NCI-H1092 treated with DMSO at 0.1 percent for 48 hours (cell line): ENCODE measurements around the gene MS4A4E.
"Not testable (repeated sequence)": the region's sequence is repeated elsewhere in the genome, so short reads cannot be mapped to it uniquely, and the experiment has no call there.

Experiments used
- DNase-seq: peaks from one replicate; lab custom pipeline; 2025; lab: John Stamatoyannopoulos, UW

MS4A4E gene

GRCh38 chr11:60170566-60170965 lies 72.4 kb downstream of the MS4A4E start:
- DNase-seq, result no peak

DNA sequence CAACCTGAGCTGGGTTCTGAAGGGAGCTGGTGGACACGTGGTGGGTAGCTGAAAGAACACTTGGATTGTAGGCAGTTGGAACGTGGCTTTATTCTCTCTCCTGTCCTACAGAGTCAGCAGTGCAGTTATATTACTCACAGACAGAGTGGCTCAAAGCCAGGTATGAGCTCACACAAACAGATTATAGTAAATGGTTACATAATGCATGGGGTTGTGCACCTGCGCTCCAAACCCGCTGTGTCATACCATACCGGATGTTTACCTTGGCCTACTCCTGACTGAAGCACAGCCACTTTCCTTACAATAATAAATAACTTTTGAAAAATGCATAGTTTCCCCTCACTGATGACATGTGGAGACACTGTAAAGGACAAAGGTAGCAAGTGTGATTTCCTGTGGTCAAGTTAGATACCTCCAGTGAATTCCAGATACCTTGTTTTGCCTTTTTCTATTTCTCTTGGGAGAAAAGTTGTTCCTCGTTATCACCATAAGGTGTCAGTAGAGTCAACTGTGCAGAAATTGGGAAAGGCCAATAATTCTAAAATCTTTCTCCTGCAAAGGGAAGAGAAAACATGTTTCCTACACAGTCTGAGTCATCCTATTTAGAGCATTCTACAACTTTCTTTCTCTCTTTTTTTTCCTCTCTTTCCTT lies 73.5 kb downstream of the MS4A4E start:
- DNase-seq, result no peak

- DNase-seq, result no peak
Observed at GRCh38 chr11:60168306-60168705, 74.6 kb downstream of the MS4A4E start.

GRCh38 chr11:60165951-60166350 lies 77.0 kb downstream of the MS4A4E start:
- no peak for DNase-seq

DNA sequence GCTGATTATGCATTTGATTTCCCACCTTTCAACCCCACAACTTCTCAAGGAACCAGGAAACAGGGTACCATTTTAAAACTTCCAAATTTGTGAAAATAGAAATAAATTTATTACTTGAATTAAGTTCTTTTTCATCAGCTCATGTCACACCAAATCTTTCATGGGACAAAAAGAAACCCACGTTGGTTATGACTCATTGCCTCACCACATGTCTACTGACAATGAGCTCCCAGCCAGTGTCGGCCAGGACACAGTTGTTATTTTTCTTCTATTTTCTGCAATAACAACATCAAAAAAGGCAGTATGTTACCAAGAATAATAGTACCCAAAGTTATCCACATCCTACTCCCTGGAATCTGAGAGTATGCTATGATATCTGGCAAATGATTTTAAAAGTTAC lies 77.4 kb downstream of the MS4A4E start:
- DNase-seq, result no peak

DNA sequence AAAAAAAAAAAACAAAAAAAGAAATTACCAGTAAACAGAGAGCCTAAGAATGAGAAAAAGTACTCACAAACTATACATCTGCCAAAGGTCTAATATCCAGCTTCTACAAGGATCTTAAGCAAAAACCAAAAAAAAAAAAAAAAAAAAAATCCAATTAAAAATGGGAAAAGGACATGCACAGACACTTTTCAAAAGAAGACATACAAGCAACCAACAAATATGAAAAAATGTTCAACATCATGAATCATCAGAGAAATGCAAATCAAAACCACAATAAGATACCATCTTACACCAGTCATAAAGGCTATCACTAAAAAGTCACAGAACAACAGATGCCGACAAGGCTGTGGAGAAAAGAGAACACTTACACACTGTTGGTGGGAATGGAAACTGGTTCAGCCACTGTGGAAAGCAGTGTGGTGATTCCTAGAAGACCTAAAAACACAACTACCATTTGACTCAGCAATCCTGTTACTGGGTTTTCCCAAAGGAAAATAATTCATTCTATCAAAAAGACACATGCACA lies 78.3 kb downstream of the MS4A4E start:
- DNase-seq, result no peak

DNA sequence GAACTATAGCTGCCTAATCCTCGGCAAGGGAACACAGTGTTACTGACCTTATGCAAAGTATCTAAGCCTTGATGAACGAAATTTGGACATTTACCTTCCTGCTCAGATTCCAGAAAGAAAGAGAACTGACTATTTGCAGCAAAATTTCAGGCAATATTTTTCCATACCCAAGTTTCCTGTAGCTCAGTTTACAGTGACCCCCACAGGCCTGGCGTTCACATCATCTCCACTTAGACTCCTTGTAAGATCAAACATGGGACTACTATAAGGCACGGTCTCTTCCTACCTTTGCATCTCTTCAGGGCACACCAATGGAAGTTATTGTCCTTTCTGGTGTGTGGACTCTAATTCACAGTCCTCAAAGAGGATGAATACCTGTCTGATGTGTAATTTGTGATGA lies 81.2 kb downstream of the MS4A4E start:
- no peak for DNase-seq

DNA sequence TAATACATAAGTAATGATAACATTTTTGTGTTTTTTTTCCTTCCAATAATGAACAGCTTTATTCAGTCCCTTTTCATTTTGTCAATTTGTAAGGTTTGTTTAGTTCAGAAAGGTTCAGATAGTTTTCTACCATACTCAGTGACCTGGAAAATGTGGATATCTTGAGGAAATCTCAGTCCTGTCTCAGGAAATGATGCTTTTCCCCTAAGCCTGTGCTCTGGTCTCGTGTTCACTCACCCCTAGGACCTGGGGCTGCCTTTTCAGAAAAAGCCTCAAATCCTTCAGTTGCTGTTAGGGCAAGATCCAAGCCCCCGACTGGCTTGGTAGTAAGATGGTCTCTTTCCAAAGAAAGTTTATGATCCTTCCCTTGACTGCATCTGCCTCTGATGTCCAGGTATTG lies 81.8 kb downstream of the MS4A4E start:
- no peak for DNase-seq

DNA sequence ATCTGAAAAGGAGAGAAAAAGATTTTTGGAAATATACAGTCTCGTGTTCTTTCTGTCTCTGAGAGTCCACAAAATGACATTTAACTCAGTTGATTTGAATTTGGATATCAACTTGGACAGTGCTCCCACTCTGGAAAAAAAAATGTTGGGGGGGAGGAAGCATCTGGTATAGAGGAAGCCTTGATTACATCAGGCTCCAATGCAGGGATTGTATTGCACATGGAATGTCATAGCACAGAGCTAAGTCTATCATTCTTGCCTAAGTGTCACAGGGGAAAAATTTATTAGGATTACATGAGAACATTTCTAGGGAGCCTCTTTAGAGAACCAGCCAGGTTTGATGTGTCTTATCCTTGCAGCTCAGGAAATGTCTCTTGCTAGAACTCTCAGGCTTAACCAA lies 83.1 kb downstream of the MS4A4E start:
- DNase-seq, result no peak

- no peak for DNase-seq
Observed at GRCh38 chr11:60159284-60159683, 83.7 kb downstream of the MS4A4E start.

GRCh38 chr11:60158636-60159035 lies 84.3 kb downstream of the MS4A4E start:
- DNase-seq, result no peak

DNA sequence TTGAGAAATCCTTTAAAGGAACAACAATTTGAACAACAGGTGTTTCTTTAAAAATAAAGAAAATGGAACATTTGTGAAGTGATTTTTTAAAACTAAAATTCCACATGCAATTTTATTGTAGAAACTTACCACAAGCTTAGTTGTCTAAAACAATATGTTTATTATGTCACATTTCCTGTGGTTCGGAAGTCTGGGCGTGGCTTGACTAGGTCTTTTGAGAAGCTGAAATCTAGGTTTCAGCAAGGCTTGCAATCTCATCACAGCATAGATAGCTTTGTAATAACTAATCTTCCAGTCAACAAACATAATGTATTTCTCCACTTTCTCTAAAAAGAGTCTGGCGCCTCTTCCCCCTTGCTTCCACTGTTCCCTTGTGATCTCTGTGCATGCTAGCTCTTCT lies 87.0 kb downstream of the MS4A4E start:
- DNase-seq, result no peak

DNA sequence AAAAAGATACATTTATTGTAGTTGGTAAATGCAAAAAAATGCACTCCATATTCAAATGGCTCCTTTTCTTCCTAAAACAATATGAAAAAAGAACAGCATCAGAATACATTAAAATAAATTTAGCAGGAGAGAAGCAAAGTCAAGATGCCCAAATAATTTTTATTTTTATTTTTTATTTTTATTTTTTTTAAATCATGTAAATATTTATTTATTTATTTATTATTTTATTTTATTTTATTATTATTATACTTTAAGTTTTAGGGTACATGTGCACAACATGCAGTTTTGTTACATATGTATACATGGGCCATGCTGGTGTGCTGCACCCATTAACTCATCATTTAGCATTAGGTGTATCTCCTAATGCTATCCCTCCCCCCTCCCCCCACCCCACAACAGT lies 90.2 kb downstream of the MS4A4E start:
- DNase-seq, result not testable (repeated sequence)

DNA sequence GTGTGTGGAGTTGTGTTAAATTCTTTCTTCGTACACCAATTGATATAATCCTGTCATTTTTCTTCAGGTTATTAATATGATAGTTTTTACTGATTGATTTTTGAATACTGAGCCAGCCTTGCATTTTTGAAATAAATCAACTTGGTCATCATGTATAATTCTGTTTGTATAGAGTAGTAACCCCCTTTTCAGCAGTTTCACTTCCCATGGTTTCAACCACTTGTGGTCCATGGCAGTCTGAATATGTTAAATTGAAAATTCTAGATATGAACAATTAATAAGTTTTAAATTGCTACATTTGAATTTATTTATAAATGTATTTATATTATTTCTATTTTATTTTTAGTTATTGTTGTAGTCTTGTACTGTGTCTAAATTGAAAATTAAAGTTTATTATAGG lies 92.7 kb downstream of the MS4A4E start:
- DNase-seq, result no peak
